GM19452 (cell line): ENCODE measurements around the gene OR14I1.

Experiments
- ATAC-seq: cut with Tn5 transposase; IDR thresholded peaks from one replicate; pipeline ENCODE4 v1.9.1; 2021; ENCODE audit not compliant: unreplicated experiment

Gene OR14I1

GRCh38 chr1:248702714-248703113 lies at the start of gene OR14I1:
Gene OR14I1, minus strand, starts transcription at chr1:248702766.
- no peak for ATAC-seq

GRCh38 chr1:248751635-248752034 lies 49.1 kb upstream of the OR14I1 start:
- no peak for ATAC-seq

- no peak for ATAC-seq
These were observed 48.6 kb upstream of the OR14I1 start for GRCh38 chr1:248751142-248751541.

GRCh38 chr1:248750496-248750895 lies 47.9 kb upstream of the OR14I1 start:
- ATAC-seq: no peak

GRCh38 chr1:248748211-248748610 lies 45.6 kb upstream of the OR14I1 start:
- ATAC-seq: no peak

- ATAC-seq: no peak
These were observed 38.3 kb upstream of the OR14I1 start for GRCh38 chr1:248740876-248741275.

GRCh38 chr1:248739572-248740205 lies 37.1 kb upstream of the OR14I1 start:
- no peak for ATAC-seq

- no peak for ATAC-seq
These were observed 34.9 kb upstream of the OR14I1 start for GRCh38 chr1:248737457-248737856.

- ATAC-seq: no peak
These were observed 34.4 kb upstream of the OR14I1 start for GRCh38 chr1:248736977-248737376.

GRCh38 chr1:248733566-248733965 lies 31.0 kb upstream of the OR14I1 start:
- ATAC-seq: no peak

- ATAC-seq: no peak
These were observed 28.2 kb upstream of the OR14I1 start for GRCh38 chr1:248730507-248731335.

- no peak for ATAC-seq
These were observed 11.7 kb upstream of the OR14I1 start for GRCh38 chr1:248714248-248714647.

GRCh38 chr1:248710305-248710900 lies 7.8 kb upstream of the OR14I1 start:
- ATAC-seq: no peak

- no peak for ATAC-seq
These were observed 2.0 kb upstream of the OR14I1 start for GRCh38 chr1:248704606-248705005.

- no peak for ATAC-seq
These were observed 1.1 kb upstream of the OR14I1 start for GRCh38 chr1:248703674-248704073.

GRCh38 chr1:248699099-248699498 lies 3.5 kb downstream of the OR14I1 start:
- ATAC-seq: no peak

- no peak for ATAC-seq
These were observed 4.7 kb downstream of the OR14I1 start for GRCh38 chr1:248697907-248698306.

- no peak for ATAC-seq
These were observed 5.8 kb downstream of the OR14I1 start for GRCh38 chr1:248696774-248697173.

- ATAC-seq: no peak
These were observed 6.3 kb downstream of the OR14I1 start for GRCh38 chr1:248696261-248696660.

- no peak for ATAC-seq
These were observed 7.0 kb downstream of the OR14I1 start for GRCh38 chr1:248695451-248696132.

GRCh38 chr1:248691567-248692155 lies 10.9 kb downstream of the OR14I1 start:
- ATAC-seq: no peak
